Activated gamma-delta T cell treated with anti-CD3 and anti-CD28 coated beads, Interleukin-2, amount 50 U/mL, for 16 hours (primary cell): ENCODE measurements around the gene SVBP.

Source experiments
- DNase-seq: peaks from one replicate; pipeline ENCODE4 v3.0.0-alpha.2; 2020; ENCODE audit warnings: low read depth

SVBP gene

GRCh38 chr1:42765269-42765668 is 51.9 kb downstream of the SVBP start:
- DNase-seq: no peak

- DNase-seq: no peak
Measured at GRCh38 chr1:42762269-42762668, 54.9 kb downstream of the SVBP start.

GRCh38 chr1:42761567-42761966 is 55.6 kb downstream of the SVBP start:
- DNase-seq: no peak

GRCh38 chr1:42759114-42759513 is 58.1 kb downstream of the SVBP start:
- no peak for DNase-seq

GRCh38 chr1:42758641-42759040 is 58.6 kb downstream of the SVBP start:
- no peak for DNase-seq

GRCh38 chr1:42757892-42758275 is 59.3 kb downstream of the SVBP start:
- DNase-seq: no peak
